GM19395 (cell line): ENCODE measurements around the gene ANKMY1.
"Not testable (repeated sequence)": the region's sequence is repeated elsewhere in the genome, so short reads cannot be mapped to it uniquely, and the experiment has no call there.

Experiments used
- ATAC-seq: cut with Tn5 transposase; IDR thresholded peaks from one replicate; pipeline ENCODE4 v1.9.1; 2021; ENCODE audit warnings: mild to moderate bottlenecking, moderate library complexity; ENCODE audit not compliant: unreplicated experiment

ANKMY1 gene

DNA sequence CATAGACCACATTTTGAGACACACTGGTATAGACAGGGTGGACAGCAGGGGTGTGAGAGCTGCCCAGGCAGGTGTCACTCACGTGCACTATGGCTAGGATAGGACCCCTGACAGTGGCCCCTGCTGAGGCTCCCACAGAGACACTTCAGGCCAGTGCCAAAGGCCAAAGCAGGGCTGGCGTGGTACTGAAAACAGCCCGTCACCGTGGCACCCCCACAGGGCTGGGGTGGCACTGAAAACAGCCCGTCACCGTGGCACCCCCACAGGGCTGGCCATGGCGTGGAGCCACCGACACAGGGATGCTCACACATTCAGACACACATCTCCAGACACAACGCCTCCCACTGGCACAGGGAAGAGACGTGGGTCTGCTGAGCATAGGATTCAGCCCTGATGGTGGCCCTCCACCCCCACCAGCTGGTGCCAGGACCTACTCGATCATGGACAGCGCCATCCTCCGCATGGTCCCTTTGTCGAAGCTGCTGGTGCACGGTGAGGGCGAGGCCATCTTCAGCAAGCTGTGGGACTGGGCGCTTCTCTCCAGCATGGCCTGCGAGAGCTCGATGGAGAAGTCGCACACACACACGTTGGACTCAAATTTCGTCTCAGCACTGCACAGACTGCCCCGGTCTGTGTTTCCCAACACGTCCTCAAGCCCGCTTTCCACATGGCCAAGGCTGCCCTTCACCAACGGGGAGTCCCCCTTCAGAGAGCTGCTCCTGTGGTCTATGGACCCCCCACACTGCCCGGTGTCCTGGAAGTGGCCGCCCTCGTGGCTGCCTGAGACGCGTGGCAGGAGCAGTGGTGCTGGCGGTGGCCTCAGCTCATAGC lies 34.1 kb downstream of the ANKMY1 start:
- no peak for ATAC-seq

DNA sequence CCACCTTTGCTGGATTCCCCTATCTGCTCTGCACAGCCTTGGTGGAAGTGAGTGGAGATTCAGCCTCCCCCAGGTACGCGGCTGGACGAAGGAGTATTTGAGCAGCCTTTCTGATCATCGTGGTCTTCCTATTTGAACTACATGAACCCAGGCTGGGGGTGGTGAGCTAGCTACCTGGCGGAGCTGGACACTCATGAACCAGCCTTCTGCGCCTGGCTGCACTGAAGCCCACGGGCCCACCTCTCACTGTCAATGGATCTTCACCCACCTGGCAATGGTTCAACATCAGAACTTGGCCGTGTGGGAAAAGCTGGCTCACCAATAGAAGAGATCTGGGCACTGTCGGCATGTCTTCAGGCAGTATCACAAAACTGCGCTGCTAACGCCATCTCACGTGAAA lies 35.4 kb downstream of the ANKMY1 start:
- no peak for ATAC-seq

DNA sequence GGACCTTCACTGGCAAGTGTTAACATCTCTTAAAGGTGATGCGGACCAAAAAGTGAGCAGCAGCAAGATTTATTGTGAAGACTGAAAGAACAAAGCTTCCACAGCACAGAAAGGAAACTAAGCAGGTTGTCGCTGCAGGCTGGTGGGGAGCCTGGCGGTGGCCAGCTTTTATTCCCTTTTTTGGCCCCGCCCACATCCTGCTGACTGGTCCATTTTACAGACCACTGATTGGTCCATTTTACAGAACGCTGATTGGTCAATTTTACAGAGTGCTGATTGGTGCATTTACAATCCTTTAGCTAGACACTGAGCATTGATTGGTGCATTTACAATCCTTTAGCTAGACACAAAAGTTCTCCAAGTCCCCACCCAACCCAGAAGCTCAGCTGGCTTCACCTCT lies 35.9 kb downstream of the ANKMY1 start:
- not testable (repeated sequence) for ATAC-seq

DNA sequence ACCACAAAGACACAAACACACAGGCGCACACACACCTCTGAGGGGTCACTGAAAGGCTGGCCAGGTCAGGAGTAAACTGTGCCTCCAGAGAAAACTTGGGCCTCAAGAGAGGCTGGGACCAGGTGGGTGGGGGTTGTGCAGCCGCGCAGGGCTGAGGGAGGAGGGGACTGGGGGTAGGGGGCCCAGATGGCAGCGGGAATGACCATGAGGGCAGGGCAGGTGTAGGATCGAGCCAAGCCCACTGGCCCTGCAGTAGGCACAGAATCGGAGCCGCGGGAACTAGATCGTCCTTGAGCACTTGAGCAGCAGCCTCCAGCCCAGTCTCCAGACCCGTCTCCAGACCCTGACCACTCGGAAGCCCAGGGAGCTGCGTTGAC lies 36.8 kb downstream of the ANKMY1 start:
- no peak for ATAC-seq

DNA sequence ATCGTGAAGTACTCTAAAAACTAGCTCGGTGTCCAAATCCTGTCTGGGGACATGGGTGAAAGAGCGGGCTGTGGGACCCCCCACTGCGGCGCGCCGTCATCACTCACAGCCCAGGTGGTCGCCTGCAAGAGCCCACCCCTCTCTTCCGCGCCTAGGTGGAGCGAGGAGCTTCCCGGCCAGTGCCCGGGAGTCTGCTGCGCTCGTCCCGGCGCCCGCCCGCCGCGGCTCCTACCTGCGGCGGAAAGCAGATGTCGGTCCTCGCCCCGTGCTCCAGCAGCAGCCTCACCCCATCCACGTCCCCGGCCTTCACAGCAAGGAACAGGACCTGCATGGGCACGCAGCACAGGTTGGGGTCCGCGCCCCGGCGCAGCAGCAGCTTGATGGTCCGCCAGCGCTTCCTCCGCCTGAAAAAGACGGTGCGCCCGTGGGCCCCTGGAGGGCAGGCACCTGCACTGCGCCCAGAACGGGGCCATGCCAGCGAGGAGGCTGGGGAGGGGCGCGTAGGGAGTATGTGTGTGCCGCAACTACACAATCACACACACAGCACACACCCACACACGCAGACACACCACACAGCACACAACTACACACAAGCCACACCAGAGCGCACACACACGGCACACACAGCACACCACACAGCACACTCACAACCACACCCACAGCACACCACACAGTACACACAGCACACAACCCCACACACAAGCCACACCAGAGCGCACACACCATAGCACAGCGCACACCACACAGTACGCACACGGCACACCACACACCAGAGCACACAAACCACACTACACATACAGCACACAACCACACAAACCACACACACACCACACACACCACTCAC lies 37.4 kb downstream of the ANKMY1 start:
- no peak for ATAC-seq

DNA sequence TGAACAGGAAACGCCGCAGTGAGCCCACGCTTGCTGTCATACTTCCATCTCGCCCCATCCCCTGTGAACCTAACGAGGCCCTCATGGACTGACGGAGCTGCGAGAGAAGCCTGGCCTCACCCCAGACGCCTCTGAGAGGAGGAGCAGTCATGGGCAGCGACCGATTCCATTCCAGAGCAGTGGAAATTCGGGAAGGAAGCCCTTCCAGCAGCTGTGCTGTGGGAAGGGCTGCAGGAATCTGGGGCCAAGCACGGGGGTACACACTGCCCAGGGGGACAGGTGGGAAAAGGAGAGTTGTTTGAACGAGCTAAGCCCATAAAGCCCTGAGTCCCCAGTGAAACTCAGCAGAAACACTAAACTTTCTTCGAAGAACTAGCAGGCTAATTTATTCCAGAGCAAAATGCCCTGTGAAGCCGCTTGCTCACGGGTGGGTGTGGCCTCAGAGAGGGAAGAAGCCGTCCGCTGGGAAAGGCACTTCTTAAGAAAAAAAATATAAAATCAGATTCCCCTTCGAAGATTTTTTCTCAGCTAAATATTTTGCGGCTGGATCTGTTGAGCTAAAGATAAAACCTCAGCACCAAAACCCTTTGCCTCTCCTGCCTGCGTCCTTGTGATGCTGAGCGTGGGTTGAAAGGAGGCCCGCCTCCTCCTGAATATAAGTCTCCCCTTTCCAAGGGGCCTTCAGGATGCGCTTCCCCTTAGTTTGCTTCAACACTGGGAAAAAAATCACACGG lies 38.2 kb downstream of the ANKMY1 start:
- ATAC-seq, result no peak

DNA sequence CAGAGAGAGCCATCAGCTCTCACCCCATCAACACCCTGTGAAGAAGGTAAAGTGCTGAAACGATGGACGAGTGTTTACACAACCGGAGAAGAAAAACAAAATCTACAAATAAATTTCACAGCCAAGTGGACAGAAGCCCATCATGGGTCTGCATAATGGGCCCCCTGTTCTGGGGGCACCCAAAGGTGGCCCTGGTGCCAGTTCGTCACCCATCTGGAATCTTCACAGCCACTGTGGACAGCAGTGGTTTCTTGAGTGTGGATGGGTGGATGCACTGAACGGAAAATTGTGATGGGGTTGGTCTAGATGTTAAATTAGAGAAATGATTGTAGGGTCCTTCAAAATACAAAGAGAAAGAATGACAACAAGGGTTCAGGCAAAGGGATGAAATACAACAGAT lies 38.8 kb downstream of the ANKMY1 start:
- no peak for ATAC-seq

DNA sequence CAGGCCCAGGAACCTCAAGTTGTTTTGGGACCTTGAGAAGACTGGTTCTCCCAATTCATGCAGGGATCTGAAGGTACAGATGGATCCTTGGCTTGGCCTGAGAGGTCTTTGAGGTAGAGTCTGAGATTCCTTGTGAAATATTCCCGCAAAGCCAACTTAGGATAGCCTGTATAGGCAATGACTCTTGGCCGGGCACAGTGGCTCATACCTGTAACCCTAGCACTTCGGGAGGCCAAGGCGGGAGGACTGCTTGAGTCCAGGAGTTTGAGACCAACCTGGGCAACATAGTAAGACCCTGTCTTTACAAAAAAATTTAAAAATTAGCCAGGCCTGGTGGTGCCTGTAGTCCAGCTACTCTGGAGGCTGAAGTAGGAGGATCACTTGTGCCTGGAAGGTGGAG lies 40.4 kb downstream of the ANKMY1 start:
- no peak for ATAC-seq

DNA sequence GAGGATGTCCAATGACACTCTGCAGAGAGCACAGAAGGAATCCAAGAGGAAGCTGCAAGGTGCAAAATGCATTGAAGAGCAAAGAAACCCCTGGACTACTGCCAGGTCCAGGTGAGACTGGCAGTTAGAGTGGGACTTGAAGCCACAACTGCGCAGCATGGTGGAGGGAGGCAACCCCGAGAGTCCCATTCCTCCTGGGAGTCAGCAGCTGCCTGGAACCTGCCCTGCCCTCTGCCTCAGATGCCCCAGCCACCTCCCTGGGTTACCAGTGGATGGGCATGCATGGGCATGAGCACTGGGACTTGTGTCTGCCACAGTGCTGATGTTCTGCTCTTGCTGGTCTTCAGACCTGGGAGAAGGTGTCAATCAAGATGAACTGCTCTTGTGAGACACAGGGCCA lies 43.2 kb downstream of the ANKMY1 start:
- no peak for ATAC-seq

DNA sequence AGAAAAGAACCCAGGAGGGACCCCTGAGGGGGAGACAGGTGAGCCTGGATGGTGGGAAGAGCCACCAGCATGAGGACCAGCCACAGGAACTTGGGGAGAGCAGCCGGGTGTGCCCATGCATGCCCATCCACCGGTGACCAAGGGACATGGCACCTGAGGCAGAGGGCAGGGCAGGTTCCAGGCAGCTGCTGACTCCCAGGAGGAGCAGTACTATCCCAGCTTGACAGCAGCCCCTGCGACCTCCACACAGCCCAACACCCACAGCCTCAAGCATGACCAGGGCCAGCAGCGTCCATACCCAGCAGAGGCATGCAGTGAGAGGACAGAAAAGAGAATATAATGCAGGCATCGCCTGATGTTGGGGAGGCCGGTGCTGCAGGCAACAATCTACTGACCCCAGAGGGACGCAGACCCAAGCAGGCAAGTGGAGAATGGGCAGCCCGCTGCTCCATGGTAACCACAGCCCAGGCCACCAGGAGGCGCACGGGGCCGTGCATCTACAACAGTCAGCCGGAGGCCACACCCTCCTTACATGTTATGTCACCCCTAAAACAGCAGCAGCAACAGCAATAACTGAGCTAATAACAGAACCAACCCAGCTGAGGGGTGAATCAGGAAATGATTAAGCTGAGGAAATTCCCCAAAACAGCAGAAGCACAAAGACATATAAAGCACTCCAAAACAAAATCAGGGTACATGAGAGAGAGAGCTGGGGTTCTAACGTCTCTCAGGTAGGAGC lies 44.1 kb downstream of the ANKMY1 start:
- peak; percentile 97 for ATAC-seq

DNA sequence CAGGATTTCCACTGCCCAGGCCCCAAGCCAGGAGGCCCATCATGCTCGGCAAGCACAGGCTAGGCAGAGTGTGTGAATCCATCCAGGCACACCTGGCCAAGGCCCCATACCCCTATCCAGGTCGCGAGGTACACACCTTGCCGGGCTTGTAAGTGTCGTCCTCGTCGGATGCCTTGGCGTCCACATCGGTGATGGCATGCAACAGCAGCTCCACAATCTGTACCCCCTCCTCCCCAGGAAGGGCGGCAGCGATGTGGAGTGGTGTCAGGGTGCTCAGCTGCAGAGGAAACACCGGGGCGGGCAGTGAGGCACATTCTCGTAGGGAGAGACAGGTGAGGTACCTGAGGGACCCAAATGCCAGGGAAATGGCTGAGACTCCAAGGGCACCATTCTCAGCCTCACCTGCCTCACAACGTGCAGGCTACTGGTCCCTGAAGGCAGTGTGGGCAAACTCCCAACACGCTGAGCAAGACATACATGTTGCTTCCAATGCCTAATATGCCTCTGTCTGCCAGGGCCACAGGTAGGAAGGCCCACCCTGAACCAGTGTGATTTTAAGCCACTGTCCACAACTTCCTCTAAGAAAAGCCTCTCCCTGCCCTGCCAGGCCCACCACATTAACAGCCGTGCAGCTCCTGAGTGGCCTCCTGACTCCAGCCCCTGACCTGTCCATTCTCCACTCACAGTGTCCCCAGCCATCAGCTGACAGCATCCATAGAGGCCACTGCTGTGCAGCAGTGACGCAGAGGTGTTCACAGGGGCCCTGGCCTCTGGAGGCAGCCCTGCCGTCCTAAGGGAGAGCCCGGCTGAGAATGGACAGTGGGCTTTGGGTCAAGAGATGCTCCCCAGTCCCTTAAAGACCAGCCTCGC lies 44.9 kb downstream of the ANKMY1 start:
- ATAC-seq, result no peak

DNA sequence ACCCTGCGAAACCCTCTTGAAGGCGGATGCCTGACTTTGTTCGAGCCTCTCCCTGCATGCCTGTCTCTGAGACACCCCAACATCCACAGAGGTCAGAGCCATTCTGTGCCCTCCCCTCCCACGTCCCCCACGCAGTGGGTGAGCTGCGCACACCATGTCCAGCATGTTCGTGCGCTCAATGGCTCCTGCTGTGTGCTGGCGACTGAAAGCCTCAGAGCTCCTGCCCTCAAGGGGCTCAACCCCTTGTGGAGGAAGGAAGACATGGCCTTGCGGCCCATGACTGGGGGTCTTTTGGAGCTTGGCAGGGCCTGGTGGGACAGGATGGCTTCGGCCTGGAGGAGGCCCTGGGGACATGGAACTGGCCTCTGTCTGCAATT lies 45.7 kb downstream of the ANKMY1 start:
- ATAC-seq, result no peak

DNA sequence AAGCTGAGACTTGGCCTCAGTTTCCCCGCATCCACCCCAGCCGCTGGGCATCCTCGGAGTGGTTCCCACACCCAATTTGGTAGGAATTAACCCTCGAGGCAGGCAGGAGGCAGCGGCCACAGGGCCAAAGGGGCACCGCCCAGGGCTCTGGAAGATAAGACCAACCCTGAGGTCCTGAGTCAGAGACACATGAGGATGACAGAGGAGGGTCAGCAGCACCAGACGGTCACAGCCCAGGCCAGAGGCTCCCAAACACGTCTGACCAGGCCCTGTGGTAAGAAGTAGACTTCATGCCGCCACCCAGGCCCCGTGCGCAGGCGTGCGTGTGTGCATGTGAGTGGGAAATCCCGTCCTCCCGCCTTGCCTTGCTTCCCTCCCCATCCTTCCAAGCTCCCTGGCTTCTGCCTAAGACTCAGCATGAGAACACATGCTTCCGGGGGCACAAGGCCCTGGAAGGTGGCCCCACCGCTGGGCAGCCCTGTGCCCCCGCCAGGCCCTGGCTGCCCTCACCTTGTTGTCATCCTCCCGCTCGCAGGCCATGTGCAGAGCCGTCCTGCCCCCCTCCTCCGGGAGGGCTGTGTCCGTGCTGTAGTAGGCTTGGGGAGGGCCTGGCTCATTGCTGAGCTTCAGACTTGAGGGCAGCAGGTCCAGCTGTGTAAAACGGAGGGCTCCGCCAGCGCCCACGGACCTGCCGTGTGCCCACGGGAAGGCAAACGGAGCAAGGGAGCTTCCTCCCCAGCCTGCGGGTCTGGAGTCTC lies 46.3 kb downstream of the ANKMY1 start:
- ATAC-seq, result no peak

DNA sequence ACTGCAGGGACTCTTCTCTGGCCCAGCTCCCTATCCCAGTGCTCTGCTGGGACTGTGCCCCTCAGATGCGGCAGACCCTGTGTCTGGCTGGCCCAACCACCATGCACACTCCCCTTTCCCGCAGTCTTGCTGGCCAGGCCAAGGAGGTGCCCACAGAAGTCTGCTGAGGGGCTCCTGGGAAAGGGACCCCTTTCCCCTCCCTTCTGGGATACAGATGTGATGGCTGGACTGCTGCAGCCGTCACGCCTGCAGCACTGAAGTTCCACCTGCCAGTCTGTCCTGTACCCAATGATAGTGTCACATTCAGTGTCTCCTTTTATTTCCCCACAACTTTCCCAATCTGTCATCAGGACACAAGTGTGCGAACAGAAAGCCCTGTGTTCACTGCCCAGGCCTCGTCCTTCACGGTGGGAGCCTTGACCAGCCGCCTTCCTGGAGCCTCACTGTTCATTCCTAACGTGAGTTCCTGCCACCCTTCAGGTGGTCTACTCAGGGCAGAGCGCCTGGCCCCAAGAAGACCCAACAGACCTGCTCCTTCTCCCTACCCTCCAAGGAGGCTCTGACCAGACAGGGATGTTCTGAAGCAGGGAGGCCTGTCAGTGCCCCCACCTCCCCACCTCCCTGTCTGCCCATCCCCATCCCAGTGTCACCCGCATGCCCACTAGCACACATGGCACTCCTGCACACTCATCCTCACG lies 47.1 kb downstream of the ANKMY1 start:
- no peak for ATAC-seq

DNA sequence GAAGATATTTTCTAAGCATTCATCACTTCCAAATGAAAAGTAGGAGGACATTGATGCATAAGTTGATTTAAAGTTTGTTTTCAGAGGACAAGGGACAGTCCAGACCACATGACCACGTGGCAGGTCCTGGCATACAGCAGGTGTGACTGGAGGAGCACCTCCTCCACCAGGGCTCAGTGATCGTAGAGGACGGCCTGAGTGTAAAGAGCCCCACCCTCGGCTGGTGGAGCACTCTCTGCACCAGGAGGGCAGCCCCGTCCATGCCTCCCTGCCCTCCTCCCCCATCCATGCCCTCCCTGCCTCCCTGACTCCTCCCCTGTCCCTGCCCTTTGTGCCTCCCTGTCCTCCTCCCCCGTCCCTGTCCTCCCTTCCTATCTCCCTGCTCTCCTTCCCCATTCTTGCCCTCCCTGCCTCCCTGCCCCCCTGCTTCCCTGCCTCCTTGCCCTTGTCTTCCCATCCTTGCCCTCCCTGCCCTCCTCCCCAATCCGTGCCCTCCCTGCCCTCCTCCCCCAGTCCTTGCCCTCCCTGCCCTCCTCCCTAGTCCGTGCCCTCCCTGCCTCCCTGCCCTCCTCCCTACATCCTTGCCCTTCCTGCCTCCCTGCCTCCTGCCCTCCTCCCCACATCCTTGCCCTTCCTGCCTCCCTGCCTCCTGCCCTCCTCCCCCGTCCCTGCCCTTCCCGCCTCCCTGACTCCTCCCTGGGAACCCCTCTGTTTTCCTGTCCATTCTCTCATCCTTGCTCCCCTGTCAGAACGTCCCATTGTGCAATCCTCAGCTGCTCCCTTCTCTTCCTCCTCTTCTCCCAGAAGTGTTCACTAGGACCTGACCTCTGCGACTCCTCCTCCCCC lies 47.9 kb downstream of the ANKMY1 start:
- ATAC-seq, result no peak

DNA sequence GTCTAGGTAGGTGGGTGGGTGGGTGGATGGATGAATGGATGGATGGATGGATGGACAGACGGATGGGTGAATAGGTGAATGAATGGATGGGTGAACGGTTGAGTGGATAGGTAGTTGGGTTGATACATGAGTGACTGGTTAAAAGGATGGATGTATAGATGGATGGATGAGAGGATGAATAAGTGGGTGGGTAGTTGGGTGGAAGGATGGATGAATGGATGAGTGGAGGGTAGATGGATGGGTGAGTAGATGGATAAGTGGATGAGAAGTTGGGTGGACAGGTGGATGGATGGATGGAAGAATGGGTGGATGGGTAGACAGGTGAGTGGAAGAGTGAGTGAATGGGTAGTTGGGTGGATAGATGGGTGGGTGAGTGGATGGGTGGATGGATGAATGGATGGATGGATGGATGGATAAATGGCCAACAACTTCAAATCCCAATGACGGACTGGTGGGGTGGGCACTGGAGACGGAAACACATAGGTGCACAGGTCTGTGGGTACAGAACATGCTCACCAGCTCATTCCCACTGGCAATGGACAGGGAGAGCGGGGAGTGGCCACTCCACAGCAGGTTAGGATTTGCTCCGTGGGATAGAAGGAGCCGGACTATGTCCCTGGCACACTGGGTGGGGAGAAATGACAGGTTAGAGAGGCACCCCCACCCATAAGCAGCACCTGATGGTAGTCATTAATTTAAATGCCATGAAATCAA lies 48.8 kb downstream of the ANKMY1 start:
- ATAC-seq, result no peak

DNA sequence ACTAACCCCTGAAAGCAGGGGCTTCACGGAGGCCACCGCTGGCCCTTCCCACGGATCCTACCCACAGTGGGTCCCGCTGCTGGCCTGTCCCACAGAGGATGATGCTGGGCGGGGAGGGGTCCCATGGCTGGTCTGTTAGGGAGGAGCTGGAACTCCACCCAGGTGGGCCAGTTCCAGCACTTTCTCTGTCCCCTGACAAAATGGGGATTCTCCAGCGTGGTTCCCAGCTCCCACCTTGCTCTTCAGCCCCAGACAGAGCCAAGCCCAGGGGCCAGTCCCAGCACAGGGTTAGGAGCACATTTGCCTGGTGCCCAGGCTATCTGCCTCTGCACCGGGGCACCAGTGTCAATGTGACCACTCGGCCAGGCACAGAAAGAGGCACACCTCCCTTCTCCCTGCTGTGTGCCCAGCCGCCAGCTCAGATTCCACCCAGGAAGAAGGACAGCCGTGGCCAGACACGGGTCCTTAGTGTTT lies 50.0 kb downstream of the ANKMY1 start:
- no peak for ATAC-seq
